Measurements from ENCODE around the gene TNXB.

The TNXB gene

DNA sequence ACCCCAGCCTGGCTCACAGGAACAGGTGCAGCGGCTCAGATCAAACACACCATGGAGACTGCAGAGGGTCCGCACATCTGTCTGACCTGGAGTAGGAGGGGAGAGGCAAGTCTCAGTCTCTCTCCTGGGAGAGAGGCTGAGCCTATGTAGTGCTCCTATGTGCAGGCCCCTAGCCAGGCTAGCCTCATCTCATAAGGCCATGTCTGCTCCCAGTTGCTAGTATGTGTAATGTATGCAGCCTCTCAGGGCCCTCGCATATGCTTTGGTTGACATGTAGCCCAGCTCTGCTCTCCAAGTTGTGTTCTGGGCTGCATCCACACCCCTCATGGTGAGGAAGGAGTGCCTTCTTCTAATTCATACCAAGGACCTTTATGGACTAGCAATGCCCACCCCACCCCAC is 11.8 kb downstream of the TNXB start:
- H3K4me3 ChIP-seq (ENCODE audit: low read depth, low read length), result no peak overlapping the region
- TF ChIP-seq, protein P1, sequence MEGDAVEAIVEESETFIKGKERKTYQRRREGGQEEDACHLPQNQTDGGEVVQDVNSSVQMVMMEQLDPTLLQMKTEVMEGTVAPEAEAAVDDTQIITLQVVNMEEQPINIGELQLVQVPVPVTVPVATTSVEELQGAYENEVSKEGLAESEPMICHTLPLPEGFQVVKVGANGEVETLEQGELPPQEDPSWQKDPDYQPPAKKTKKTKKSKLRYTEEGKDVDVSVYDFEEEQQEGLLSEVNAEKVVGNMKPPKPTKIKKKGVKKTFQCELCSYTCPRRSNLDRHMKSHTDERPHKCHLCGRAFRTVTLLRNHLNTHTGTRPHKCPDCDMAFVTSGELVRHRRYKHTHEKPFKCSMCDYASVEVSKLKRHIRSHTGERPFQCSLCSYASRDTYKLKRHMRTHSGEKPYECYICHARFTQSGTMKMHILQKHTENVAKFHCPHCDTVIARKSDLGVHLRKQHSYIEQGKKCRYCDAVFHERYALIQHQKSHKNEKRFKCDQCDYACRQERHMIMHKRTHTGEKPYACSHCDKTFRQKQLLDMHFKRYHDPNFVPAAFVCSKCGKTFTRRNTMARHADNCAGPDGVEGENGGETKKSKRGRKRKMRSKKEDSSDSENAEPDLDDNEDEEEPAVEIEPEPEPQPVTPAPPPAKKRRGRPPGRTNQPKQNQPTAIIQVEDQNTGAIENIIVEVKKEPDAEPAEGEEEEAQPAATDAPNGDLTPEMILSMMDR (IDR thresholded peaks at IDR 0.05; ENCODE audit: low read depth, low read length), result no peak

DNA sequence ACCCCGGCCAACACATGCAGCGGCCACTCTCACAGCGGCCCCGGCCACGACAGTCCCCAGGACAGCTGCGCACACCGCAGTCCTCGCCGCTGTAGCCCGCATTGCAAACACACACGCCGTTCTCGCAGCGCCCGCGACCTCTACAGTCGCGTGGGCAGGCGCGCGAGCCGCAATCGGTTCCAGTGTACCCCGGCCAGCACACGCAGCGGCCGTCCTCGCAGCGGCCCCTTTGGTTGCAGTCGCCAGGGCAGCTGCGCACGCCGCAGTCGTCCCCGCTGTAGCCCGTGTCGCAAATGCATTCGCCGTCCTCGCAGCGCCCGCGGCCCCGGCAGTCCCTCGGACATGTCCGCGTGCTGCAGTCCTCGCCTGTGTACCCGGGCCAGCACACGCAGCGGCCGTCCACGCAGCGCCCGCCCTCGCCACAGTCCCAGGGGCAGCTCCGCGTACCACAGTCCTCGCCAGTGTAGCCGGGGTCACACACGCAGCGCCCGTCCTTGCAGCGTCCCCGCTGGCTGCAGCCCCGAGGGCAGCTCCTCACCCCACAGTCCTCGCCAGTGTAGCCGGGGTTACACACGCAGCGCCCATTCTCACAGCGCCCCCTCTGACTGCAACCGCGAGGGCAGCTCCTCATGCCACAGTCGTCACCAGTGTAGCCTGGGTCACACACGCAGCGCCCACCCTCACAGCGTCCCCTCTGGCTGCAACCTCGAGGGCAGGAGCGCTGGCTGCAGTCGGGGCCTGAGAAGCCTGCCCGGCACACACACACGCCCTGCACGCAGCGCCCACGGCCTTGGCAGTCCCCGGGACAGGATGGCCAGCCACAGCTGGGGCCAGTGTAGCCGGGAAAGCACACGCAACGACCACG is 12.5 kb downstream of the TNXB start:
- no peak overlapping the region for H3K4me3 ChIP-seq (ENCODE audit: low read depth, low read length)
- TF ChIP-seq, protein P1 (IDR thresholded peaks at IDR 0.05; ENCODE audit: low read depth, low read length), result no peak

DNA sequence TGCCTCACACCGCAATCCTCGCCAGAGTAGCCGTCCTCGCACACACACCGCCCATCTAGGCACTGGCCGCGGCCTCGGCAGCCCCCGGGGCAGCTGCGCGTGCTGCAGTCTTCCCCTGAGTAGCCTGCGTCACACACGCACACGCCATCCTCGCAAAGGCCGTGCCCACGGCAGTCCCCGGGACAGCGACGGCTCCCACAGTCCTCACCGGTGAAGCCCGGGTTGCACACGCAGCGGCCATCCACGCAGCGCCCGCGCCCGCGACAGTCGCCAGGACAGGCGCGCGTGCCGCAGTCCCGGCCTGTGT is 13.1 kb downstream of the TNXB start:
- no peak overlapping the region for H3K4me3 ChIP-seq (ENCODE audit: low read depth, low read length)
- TF ChIP-seq, protein P1 (IDR thresholded peaks at IDR 0.05; ENCODE audit: low read depth, low read length), result no peak

DNA sequence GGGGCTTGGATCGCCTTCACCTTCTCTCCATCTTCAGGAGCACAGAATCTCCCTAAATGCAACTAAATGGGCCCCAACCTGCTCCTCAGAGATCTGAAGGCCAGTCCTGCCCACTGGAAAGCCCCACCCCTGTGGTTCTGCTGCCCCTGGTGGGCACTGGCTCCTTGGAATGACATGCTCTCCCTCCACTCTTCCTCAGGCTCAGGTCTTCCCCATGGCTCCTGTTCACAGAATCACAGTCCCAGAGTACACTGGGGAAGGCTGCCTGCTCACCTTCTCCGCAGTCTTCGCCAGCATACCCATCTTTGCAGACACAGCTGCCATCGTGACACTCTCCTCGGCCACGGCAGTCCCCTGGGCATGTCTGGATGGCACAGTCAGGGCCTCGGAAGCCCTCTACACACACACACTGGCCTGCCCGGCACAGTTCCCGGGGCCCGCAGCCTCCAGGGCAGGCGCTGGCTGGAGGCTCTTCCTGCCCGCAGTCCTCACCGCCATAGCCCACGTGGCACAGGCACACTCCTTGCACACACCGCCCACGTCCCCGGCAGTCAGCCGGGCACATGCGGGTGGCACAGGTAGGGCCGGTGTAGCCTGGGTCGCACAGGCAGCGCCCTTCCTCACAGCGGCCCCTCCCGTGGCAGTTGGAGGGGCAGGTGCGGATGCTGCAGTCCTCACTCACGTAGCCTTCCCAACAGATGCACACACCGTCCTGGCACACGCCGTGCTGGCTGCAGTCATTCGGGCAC is 13.6 kb downstream of the TNXB start:
- no peak overlapping the region for H3K4me3 ChIP-seq (ENCODE audit: low read depth, low read length)
- TF ChIP-seq, protein P1 (IDR thresholded peaks at IDR 0.05; ENCODE audit: low read depth, low read length), result no peak

DNA sequence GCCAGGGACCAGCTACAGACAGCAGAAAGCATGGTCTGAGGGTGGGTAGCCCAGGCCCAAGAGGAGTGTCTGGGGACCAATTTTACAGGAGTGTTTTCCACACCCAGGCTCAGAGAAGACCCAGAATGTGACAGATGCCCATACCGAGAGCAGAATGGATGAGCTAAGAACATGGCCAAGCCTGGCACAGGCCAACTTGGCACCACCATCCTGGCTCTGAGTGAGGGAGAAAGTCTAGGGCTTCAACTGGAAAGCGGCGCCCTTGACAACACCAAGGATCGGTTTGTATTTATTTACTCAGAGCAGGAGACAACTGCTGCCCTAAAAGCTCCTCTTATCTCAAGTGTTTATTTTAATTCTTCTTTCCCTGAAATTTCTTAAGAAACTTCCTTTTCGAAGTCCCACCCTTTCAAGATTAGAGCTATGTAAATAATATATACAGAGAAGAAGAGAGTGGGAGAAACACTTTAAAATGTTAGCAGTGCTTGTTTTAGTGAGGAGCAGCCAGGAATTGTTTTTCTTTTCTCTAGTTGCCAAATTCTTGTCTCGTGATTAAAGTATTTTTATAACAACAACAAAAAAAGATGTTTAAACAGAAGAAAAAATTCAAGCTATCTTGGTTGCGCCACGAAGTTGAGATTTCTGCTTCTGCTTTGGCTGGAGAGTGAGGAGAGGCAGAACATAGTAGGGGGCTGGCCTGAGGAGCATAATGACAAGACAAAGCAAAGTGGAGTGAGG is 16.2 kb downstream of the TNXB start:
- TF ChIP-seq, protein P1 (IDR thresholded peaks at IDR 0.05; ENCODE audit: low read depth, low read length), result no peak
- no peak overlapping the region for H3K4me3 ChIP-seq (ENCODE audit: low read depth, low read length)

DNA sequence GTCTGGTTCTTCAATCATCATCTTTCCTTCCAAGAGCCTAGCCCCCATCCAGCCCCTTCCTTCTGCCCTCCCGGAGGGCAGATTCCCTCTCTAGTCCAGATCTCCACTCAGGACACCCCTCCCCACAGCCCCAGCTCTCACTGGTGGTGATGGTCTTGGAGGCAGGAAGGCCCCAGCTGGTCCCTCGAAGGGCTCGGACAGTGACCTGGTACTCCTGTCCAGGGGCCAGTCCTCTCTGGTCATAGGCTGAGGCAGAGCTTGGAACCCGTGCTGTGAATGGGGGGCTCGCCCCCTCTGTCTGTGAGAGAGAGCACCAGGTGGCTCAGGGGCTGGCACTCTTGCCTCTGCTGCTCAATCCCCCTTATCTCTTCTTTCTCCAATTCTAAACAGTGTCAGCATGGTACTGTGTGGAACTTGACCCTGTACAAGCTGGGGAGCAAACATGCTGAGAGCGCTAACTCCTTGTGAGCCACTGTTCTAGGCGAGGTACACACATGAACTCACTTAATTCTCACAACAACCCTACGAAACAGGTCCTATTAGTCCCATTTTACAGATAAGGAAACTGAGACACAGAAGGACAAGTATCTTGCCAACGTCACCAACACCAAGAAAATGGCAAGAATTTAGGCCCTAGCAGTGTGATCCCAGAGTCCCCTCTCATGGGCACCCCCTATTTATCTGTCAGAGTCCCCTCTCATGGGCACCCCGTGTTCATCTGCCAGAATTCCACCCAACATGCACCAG is 19.9 kb downstream of the TNXB start:
- TF ChIP-seq, protein P1 (IDR thresholded peaks at IDR 0.05; ENCODE audit: low read depth, low read length), result no peak
- H3K4me3 ChIP-seq (ENCODE audit: low read depth, low read length), result no peak overlapping the region

Measured in WI38 (cell line).